H1 (cell line): ENCODE results near the gene RAB31. TPM values are rescaled to one million over a fixed set of nuclear protein-coding genes. Genes with fewer than 3 reads are reported as not detected.

Experiments used
- CTCF ChIA-PET: fragments of 300-600 bp; sonication (Branson Sonifier 250); formaldehyde crosslinking; loops from one replicate; lab custom pipeline; 2021; ENCODE audit not compliant: partially characterized antibody; lab: Charles Lee
- POLR2A ChIA-PET: fragments of 300-600 bp; sonication (Branson Sonifier 250); formaldehyde crosslinking; loops from one replicate; lab custom pipeline; 2021; ENCODE audit warnings: inconsistent platforms; ENCODE audit not compliant: partially characterized antibody; lab: Charles Lee
- DNase-seq, 2 experiments: peaks; one replicate each; pipeline versions ENCODE4 v3.0.0 to v3.0.0-alpha.2; 2010 to 2022; ENCODE audit warnings: low spot score in 2 of 2, low read depth in 1 of 2, mixed read lengths in 1 of 2
- FAIRE-seq: peaks from 2 replicates; lab custom pipeline; 2011; peaks lifted over from hg19 to GRCh38; lab: Jason Lieb, UNC
- H2AFZ ChIP-seq: 2 replicates; pipeline ENCODE4 v1.8.1; 2012; ENCODE audit warnings: low read length, inconsistent platforms
- H2AK5ac ChIP-seq: 2 replicates; pipeline ENCODE4 v1.6.1; 2013; ENCODE audit warnings: low read depth, low read length
- H2BK120ac ChIP-seq: replicated peaks from 2 replicates; pipeline ENCODE3; 2013; ENCODE audit warnings: low read depth, low read length, inconsistent platforms
- H2BK12ac ChIP-seq: 2 replicates; pipeline ENCODE4 v1.6.1; 2013; ENCODE audit warnings: low read depth, low read length
- H2BK15ac ChIP-seq: 2 replicates; pipeline ENCODE4 v1.6.1; 2013; ENCODE audit warnings: low read length
- H2BK20ac ChIP-seq: 2 replicates; pipeline ENCODE4 v1.6.1; 2013; ENCODE audit warnings: low read length
- H2BK5ac ChIP-seq: 2 replicates; pipeline ENCODE4 v1.6.1; 2013; ENCODE audit warnings: low read depth, low read length
- H3K14ac ChIP-seq: 2 replicates; pipeline ENCODE4 v1.6.1; 2013; ENCODE audit warnings: inconsistent platforms; ENCODE audit not compliant: insufficient read length
- H3K18ac ChIP-seq: 2 replicates; pipeline ENCODE4 v1.6.1; 2013; ENCODE audit warnings: low read length; ENCODE audit errors: extremely low read depth
- H3K23ac ChIP-seq: 2 replicates; pipeline ENCODE4 v1.6.1; 2013; ENCODE audit warnings: inconsistent platforms; ENCODE audit not compliant: insufficient read length
- H3K23me2 ChIP-seq: 2 replicates; pipeline ENCODE4 v1.6.1; 2013; ENCODE audit warnings: low read depth, low read length
- H3K27ac ChIP-seq: 2 replicates; pipeline ENCODE4 v1.6.1; 2011; ENCODE audit warnings: low read depth, low read length, inconsistent platforms
- H3K27me3 ChIP-seq, 4 experiments: replicated peaks in 1 of 4; 1 replicate in 1 of 4; 2 replicates in 3 of 4; pipeline versions ENCODE4 v1.6.1 to v1.8.1; 2011 to 2013; ENCODE audit warnings: low read length in 3 of 4, mild to moderate bottlenecking in 3 of 4, inconsistent platforms in 2 of 4, mixed read lengths in 2 of 4, moderate library complexity in 1 of 4; ENCODE audit not compliant: control insufficient read depth in 3 of 4, insufficient read depth in 3 of 4; ENCODE audit errors: extremely low read depth in 1 of 4
- H3K36me3 ChIP-seq, 4 experiments: 2 replicates each; pipeline versions ENCODE4 v1.6.1 to v1.8.1; 2011 to 2013; ENCODE audit warnings: mild to moderate bottlenecking in 4 of 4, low read length in 3 of 4, moderate library complexity in 2 of 4, control low read depth in 1 of 4, inconsistent platforms in 1 of 4; ENCODE audit not compliant: insufficient read depth in 4 of 4, control insufficient read depth in 2 of 4
- H3K4ac ChIP-seq: replicated peaks from 2 replicates; pipeline ENCODE3; 2013; ENCODE audit warnings: low read length, low read depth, mixed read lengths, inconsistent platforms; ENCODE audit not compliant: insufficient read length
- H3K4me1 ChIP-seq, 4 experiments: replicated peaks in 1 of 4; 1 replicate in 1 of 4; 2 replicates in 3 of 4; pipeline versions ENCODE4 v1.6.1 to v1.8.1; 2011 to 2013; ENCODE audit warnings: low read length in 3 of 4, inconsistent platforms in 2 of 4, mixed read lengths in 1 of 4; ENCODE audit not compliant: insufficient read depth in 4 of 4, control insufficient read depth in 3 of 4
- H3K4me2 ChIP-seq, 2 experiments: 2 replicates each; pipeline versions ENCODE4 v1.6.1 to v1.8.1; 2011 to 2013; ENCODE audit warnings: low read depth in 2 of 2, low read length in 2 of 2, control low read depth in 1 of 2, inconsistent platforms in 1 of 2, mild to moderate bottlenecking in 1 of 2; ENCODE audit not compliant: insufficient read depth in 1 of 2
- H3K4me3 ChIP-seq, 4 experiments: fragments of 200-600, 300-600 bp in 1 of 4; sonication (generic), shearing (Covaris generic), sonication (Bioruptor Twin) in 1 of 4; 2 replicates each; pipeline versions ENCODE4 v1.5.1 to v1.8.1; 2011 to 2016; ENCODE audit warnings: low read length in 4 of 4, low read depth in 3 of 4, control low read depth in 2 of 4, inconsistent platforms in 2 of 4, mild to moderate bottlenecking in 2 of 4, mixed read lengths in 1 of 4, moderate library complexity in 1 of 4; ENCODE audit not compliant: insufficient read depth in 2 of 4; ENCODE audit errors: extremely low read depth in 1 of 4
- H3K56ac ChIP-seq: replicated peaks from 2 replicates; pipeline ENCODE3; 2013; ENCODE audit warnings: low read depth, mild to moderate bottlenecking, mixed read lengths, low read length, inconsistent platforms; ENCODE audit not compliant: insufficient read length
- H3K79me1 ChIP-seq: 2 replicates; pipeline ENCODE4 v1.6.1; 2013; ENCODE audit warnings: low read depth, low read length, control low read depth
- H3K79me2 ChIP-seq, 2 experiments: 2 replicates each; pipeline versions ENCODE4 v1.6.1 to v1.8.1; 2012 to 2013; ENCODE audit warnings: low read length in 2 of 2, mild to moderate bottlenecking in 2 of 2, inconsistent platforms in 1 of 2; ENCODE audit not compliant: insufficient read depth in 2 of 2, control insufficient read depth in 1 of 2
- H3K9ac ChIP-seq, 4 experiments: replicated peaks in 1 of 4; 1 replicate in 1 of 4; 2 replicates in 3 of 4; pipeline versions ENCODE4 v1.6.1 to v1.8.1; 2011 to 2013; ENCODE audit warnings: low read depth in 3 of 4, low read length in 3 of 4, control low read depth in 2 of 4, mild to moderate bottlenecking in 2 of 4, moderate library complexity in 2 of 4, inconsistent platforms in 1 of 4; ENCODE audit errors: extremely low read depth in 1 of 4
- H3K9me3 ChIP-seq, 2 experiments: 2 replicates each; pipeline versions ENCODE4 v1.6.1 to v1.8.1; 2012 to 2013; ENCODE audit warnings: mild to moderate bottlenecking in 2 of 2, moderate library complexity in 2 of 2, control low read depth in 1 of 2, inconsistent platforms in 1 of 2, low read depth in 1 of 2, low read length in 1 of 2, mixed read lengths in 1 of 2; ENCODE audit not compliant: insufficient read depth in 2 of 2
- H4K20me1 ChIP-seq, 2 experiments: replicated peaks in 1 of 2; 2 replicates each; pipeline versions ENCODE3 to v1.8.1; 2011 to 2013; ENCODE audit warnings: inconsistent platforms in 2 of 2, low read length in 2 of 2, mild to moderate bottlenecking in 1 of 2; ENCODE audit not compliant: insufficient read depth in 2 of 2, control insufficient read depth in 1 of 2
- H4K5ac ChIP-seq: 2 replicates; pipeline ENCODE4 v1.6.1; 2013; ENCODE audit warnings: low read length, low read depth, mixed read lengths, inconsistent platforms; ENCODE audit not compliant: insufficient read length
- H4K8ac ChIP-seq: 2 replicates; pipeline ENCODE4 v1.8.0; 2013; ENCODE audit warnings: mild to moderate bottlenecking, moderate library complexity, low read length, inconsistent platforms; ENCODE audit not compliant: insufficient read depth; ENCODE audit errors: extremely low read depth
- H4K91ac ChIP-seq: replicated peaks from 2 replicates; pipeline ENCODE3; 2013; ENCODE audit warnings: low read length, mixed read lengths, inconsistent platforms; ENCODE audit not compliant: insufficient read length
- GABPA ChIP-seq: IDR thresholded peaks from 2 replicates; pipeline ENCODE4 v1.6.1; 2011; ENCODE audit warnings: mild to moderate bottlenecking, low read length, moderate library complexity, borderline replicate concordance; ENCODE audit not compliant: insufficient read depth
- KDM1A ChIP-seq: fragments of 200-600, 300-600 bp; sonication (generic); IDR thresholded peaks from 2 replicates; pipeline ENCODE4 v1.7.1; 2016; ENCODE audit warnings: mild to moderate bottlenecking, low read length, borderline replicate concordance
- PHF8 ChIP-seq: fragments of 200-600 bp; sonication (generic); conservative IDR thresholded peaks from 2 replicates; pipeline ENCODE4 v1.7.1; 2012; ENCODE audit warnings: low read depth, mild to moderate bottlenecking, inconsistent platforms, low read length, moderate library complexity
- POLR2A ChIP-seq, 2 experiments: IDR thresholded peaks; 1 replicate in 1 of 2; 2 replicates in 1 of 2; pipeline ENCODE4 v1.6.1; 2011; ENCODE audit warnings: low read depth in 2 of 2, low read length in 2 of 2, mild to moderate bottlenecking in 2 of 2; ENCODE audit errors: control extremely low read depth in 1 of 2
- POLR2AphosphoS5 ChIP-seq: IDR thresholded peaks from 2 replicates; pipeline ENCODE4 v1.6.1; 2011; ENCODE audit warnings: low read depth, low read length
- RAD21 ChIP-seq, 2 experiments: IDR thresholded peaks in 1 of 2; conservative IDR thresholded peaks in 1 of 2; 2 replicates each; pipeline ENCODE4 v1.6.1; 2011; ENCODE audit warnings: low read depth in 2 of 2, low read length in 2 of 2, improper control_type of control experiment in 1 of 2, inconsistent platforms in 1 of 2, mild to moderate bottlenecking in 1 of 2, moderate library complexity in 1 of 2
- RBBP5 ChIP-seq: IDR thresholded peaks from 2 replicates; pipeline ENCODE4 v1.7.1; 2012; ENCODE audit warnings: low read depth, mild to moderate bottlenecking, inconsistent platforms, low read length, moderate library complexity, borderline replicate concordance
- RXRA ChIP-seq: IDR thresholded peaks from 2 replicates; pipeline ENCODE4 v1.6.1; 2011; ENCODE audit warnings: low read depth, mild to moderate bottlenecking, low read length, moderate library complexity; ENCODE audit not compliant: insufficient read depth
- SP2 ChIP-seq: IDR thresholded peaks from 2 replicates; pipeline ENCODE4 v1.6.1; 2012; ENCODE audit warnings: mild to moderate bottlenecking, low read length, inconsistent platforms
- WGBS, 2 experiments: shearing (Covaris generic) in 1 of 2; methylation state at CpG; one replicate each; pipeline versions ENCODE4 v1.1.6 to v1.1.7; 2013 to 2015; ENCODE audit warnings: low lambda C conversion rate in 2 of 2, mixed read lengths in 2 of 2, inconsistent platforms in 1 of 2, low coverage in 1 of 2, missing lambda C conversion rate in 1 of 2; ENCODE audit not compliant: insufficient replicate concordance in 2 of 2, insufficient coverage in 1 of 2, insufficient read length in 1 of 2; ENCODE audit errors: extremely low coverage in 1 of 2, missing lambda C conversion rate in 1 of 2; 5-methylcytosine and 5-hydroxymethylcytosine counted together
- polyA plus RNA-seq, 7 experiments: library from polyadenylated mRNA; depleted of rRNA in 3 of 7; stranded (reverse) in 5 of 7; unstranded in 2 of 7; fragments of >200 nt in 5 of 7; fragments of 200-250 nt in 2 of 7; gene quantifications; 1 replicate in 5 of 7; 2 replicates in 1 of 7; 4 replicates in 1 of 7; pipeline versions ENCODE4 v1.2.1 to v1.2.3, GENCODE V29; 2011 to 2013; ENCODE audit warnings: missing spikeins in 2 of 7, mixed read lengths in 2 of 7
- total RNA-seq: library from RNA; stranded (reverse); fragmentation: NEBNext Ultra II Directional; extraction: Animal tissue kit (Norgen Biotek cat#: 25700); gene quantifications from 2 replicates; pipeline ENCODE4 v1.2.1, GENCODE V29; 2021
- TF ChIP-seq, protein P1 (sequence below): IDR thresholded peaks from 2 replicates; pipeline ENCODE4 v1.6.1; 2012; ENCODE audit warnings: inconsistent platforms

The RAB31 gene
- total and polyA plus RNA-seq, 2 of the 8 experiments (the other 6 are each of a cell fraction or from before 2014, with no cell fraction given) = 15.2 to 40.9 TPM

DNA sequence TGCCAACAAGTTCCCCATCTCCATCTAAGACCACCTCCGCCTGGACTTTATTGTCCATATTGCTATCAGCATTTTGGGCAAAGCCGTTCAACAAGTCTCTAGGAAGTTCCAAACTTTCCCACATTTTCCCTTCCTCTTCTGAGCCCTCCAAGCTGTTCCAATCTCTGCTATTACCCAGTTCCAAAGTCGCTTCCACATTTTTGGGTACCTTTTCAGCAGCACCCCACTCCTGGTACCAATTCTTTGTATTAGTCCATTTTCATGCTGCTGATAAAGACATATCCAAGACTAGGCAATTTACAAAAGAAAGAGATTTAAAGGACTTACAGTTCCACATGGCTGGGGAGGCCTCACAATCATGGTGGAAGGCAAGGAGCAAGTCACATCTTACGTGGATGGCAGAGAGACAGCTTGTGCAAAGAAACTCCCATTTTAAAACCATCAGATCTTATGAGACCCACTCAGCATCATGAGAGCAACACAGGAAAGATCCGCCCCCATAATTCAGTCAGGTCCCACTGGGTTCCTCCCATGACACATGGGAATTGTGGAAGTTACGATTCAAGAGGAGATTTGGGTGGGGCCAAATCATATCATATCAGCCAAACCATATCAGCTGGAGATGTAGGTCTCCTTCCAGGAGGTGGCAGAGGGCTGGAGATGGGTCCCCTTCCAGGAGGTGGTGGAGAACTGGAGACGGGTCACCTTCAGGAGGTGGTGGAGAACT is 157.8 kb downstream of the RAB31 start:
- Histone ChIP-seq H3K36me3 (no peaks in the 10 kb centered on the region; a peak in 1 of 8 replicates), H2BK15ac (no peak overlapping the region), H4K91ac (no peak overlapping the region), H2AK5ac (no peak overlapping the region), H3K4me1 (peaks cover 0 to 11% (median 7%) of the 10 kb centered on the region in 4 experiments; a peak in 3 of 7 replicates), H2BK20ac (no peak overlapping the region), H3K79me1 (no peaks in the 10 kb centered on the region), H3K9ac (no peak overlapping the region), H2AFZ (no peak overlapping the region), H2BK120ac (no peak overlapping the region), H3K27me3 (peaks cover 0 to 2% (median 0%) of the 10 kb centered on the region in 4 experiments; a peak in 1 of 7 replicates), H4K8ac (no peak overlapping the region), H3K18ac (no peak overlapping the region), H3K4ac (no peak overlapping the region), H4K20me1 (no peaks in the 10 kb centered on the region), H2BK12ac (no peak overlapping the region), H3K4me3 (no peak overlapping the region), H3K56ac (no peak overlapping the region), H4K5ac (no peak overlapping the region), H3K79me2 (no peaks in the 10 kb centered on the region), H2BK5ac (no peak overlapping the region), H3K27ac (no peak overlapping the region), H3K9me3 (peaks cover 12 to 17% of the 10 kb centered on the region in 2 experiments; a peak in 3 of 4 replicates)
- no peak for DNase-seq
- POLR2A ChIA-PET = no interaction called here
- CTCF ChIA-PET = interaction anchor here (1.4 kb wide), 1 partner anchor 9 kb away, joined by 3 read pairs; no protein-coding TSS in a partner anchor
- TF ChIP-seq PHF8 (no peak), RAD21 (IDR thresholded peaks at IDR 0.05 in 1 of 2, conservative IDR thresholded peaks at IDR 0.05 in 1 of 2; ENCODE audit: low read depth in 2 of 2, low read length in 2 of 2) (no peak), GABPA (no peak), SP2 (no peak), KDM1A (no peak), POLR2AphosphoS5 (no peak), POLR2A (IDR thresholded peaks at IDR 0.05; ENCODE audit: control extremely low read depth in 1 of 2, low read depth in 2 of 2, low read length in 2 of 2) (no peak), RBBP5 (no peak), RXRA (no peak)
- TF ChIP-seq, protein P1, sequence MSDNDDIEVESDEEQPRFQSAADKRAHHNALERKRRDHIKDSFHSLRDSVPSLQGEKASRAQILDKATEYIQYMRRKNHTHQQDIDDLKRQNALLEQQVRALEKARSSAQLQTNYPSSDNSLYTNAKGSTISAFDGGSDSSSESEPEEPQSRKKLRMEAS = no peak
- TF ChIP-seq, all 59 proteins: peak for 0
- H3K14ac ChIP-seq = no peak overlapping the region
- H3K4me2 ChIP-seq = no peak overlapping the region
- WGBS, 2 experiments = 86% methylated on average over 7 of the region's 7 CpGs; no CpG with 5 or more reads in 1 of the 2 experiments
- H3K23me2 ChIP-seq = no peaks in the 10 kb centered on the region; the same call in 1 of the 2 replicates
- no peak for FAIRE-seq
- H3K23ac ChIP-seq = no peak overlapping the region
